ENCODE results near the gene ALLC. TPM values are rescaled to one million over a fixed set of nuclear protein-coding genes. Genes with fewer than 3 reads are reported as not detected.

ALLC gene
- total RNA-seq, 2 donors from 2014 or later, result 5.2 TPM; not detected in 1

DNA sequence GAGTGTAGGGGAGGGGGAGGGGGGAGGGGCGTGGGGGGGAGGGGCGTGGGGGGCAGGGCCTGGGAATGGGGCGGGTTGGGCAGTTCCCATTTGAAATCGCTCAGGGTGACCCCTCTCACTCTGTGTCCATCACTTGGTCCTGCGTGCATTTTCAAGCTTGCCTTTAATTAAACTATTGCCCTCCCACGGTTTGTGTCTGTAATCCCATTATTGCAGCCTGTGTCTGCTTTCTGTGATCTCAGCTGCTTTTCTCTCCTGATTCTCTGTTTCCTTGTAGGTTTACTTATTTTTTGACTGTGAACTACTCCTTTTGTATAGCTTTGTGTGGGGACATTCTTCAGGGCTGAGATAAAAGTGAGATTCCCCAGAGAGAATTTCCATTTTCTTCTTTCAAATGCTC is 46.7 kb downstream of the ALLC start:
- Histone ChIP-seq H3K4me1 (replicated peaks) (no peaks in the 10 kb centered on the region), H3K27me3 (replicated peaks; ENCODE audit: insufficient read depth) (peaks cover 11% of the 10 kb centered on the region), H3K4me3 (no peak overlapping the region), H3K36me3 (no peaks in the 10 kb centered on the region), H3K27ac (no peak overlapping the region), H3K9me3 (no peaks in the 10 kb centered on the region)
- no peak for DNase-seq (ENCODE audit: low spot score)
- TF ChIP-seq POLR2AphosphoS5 (IDR thresholded peaks at IDR 0.05) (no peak), POLR2A (IDR thresholded peaks at IDR 0.05) (no peak)
- TF ChIP-seq, protein P1, sequence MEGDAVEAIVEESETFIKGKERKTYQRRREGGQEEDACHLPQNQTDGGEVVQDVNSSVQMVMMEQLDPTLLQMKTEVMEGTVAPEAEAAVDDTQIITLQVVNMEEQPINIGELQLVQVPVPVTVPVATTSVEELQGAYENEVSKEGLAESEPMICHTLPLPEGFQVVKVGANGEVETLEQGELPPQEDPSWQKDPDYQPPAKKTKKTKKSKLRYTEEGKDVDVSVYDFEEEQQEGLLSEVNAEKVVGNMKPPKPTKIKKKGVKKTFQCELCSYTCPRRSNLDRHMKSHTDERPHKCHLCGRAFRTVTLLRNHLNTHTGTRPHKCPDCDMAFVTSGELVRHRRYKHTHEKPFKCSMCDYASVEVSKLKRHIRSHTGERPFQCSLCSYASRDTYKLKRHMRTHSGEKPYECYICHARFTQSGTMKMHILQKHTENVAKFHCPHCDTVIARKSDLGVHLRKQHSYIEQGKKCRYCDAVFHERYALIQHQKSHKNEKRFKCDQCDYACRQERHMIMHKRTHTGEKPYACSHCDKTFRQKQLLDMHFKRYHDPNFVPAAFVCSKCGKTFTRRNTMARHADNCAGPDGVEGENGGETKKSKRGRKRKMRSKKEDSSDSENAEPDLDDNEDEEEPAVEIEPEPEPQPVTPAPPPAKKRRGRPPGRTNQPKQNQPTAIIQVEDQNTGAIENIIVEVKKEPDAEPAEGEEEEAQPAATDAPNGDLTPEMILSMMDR (IDR thresholded peaks at IDR 0.05), result no peak
- intact Hi-C loops (cut with DNase I), result no loop called here
- 27% methylated on average over 6 of the region's 6 CpGs for WGBS

DNA sequence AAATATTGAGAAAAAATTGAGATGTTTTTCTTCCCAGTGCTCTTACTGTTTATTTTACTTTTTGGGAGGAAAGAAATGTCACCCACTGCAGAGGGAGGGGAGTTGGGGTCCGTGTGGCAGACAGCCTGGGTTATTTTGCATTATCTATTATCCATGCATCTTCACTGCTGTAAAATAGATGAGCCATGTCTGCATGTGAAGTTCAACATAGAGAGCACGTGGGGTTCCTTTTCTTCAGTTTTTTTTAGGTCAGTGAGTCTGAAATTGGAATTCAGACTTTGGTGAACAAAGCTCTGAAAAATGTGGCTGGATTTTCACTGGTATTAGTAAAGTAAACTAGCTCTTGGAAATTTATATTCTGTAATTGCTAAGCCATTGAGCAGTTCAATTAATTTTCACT is 47.8 kb downstream of the ALLC start:
- no peaks in the 10 kb centered on the region for H3K9me3 ChIP-seq
- H3K27ac ChIP-seq, result no peak overlapping the region
- H3K27me3 ChIP-seq (replicated peaks; ENCODE audit: insufficient read depth), result peaks cover 11% of the 10 kb centered on the region
- 34% methylated on average over 2 of the region's 2 CpGs for whole genome bisulfite sequencing
- no peaks in the 10 kb centered on the region for H3K36me3 ChIP-seq
- TF ChIP-seq POLR2AphosphoS5 (IDR thresholded peaks at IDR 0.05), result no peak
- TF ChIP-seq POLR2A (IDR thresholded peaks at IDR 0.05), result no peak
- TF ChIP-seq, protein P1 (IDR thresholded peaks at IDR 0.05), result no peak
- no peak overlapping the region for H3K4me3 ChIP-seq
- intact Hi-C loops (cut with DNase I), result no loop called here
- no peaks in the 10 kb centered on the region for H3K4me1 ChIP-seq (replicated peaks)
- no peak for DNase-seq (ENCODE audit: low spot score)

DNA sequence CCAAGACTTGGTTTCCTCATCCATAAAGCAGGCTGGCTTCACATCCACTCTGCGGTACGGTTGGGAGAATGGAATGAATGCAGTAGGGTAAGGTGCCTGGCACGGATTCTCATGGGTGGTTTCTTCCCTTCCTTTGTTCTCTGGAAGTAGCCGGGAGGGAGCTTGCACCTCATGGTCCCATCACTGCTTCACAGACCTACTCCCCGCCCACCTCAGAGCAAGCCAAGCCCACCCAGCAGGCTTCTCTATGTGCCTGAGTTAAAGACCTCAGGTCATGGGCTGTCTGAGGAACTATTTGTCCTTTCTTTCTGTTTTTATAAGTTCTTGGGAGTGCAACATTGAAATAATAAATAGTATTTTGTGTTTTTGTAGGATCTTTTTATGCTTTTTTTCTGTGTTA is 48.9 kb downstream of the ALLC start:
- Histone ChIP-seq H3K4me1 (replicated peaks) (no peaks in the 10 kb centered on the region), H3K27me3 (replicated peaks; ENCODE audit: insufficient read depth) (peaks cover 11% of the 10 kb centered on the region), H3K36me3 (no peaks in the 10 kb centered on the region), H3K9me3 (no peaks in the 10 kb centered on the region), H3K27ac (no peak overlapping the region), H3K4me3 (no peak overlapping the region)
- 46% methylated on average over 5 of the region's 5 CpGs for WGBS
- no peak for DNase-seq (ENCODE audit: low spot score)
- TF ChIP-seq, protein P1 (IDR thresholded peaks at IDR 0.05), result no peak
- TF ChIP-seq POLR2AphosphoS5 (IDR thresholded peaks at IDR 0.05), result no peak
- no peak for TF ChIP-seq POLR2A (IDR thresholded peaks at IDR 0.05)
- intact Hi-C loops (cut with DNase I), result no loop called here

DNA sequence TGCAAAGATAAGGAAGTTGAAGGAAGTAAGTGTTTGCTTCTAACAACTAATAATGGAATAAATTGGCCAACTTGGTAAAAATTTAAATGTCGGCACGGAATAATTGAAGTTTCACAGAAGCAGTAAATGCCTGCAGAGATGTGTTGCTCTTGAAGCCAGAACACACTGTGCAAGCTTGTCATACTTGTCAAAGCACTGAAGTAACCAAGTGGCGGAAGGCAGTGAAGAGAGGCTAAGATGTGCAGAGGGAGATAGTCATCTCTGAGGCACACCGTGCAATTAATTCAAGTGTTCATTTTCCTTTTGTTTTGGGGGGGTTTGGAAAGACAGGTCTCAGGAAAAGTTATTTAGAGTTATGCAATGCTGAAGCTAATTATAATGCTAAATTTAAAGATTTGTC is 50.6 kb downstream of the ALLC start:
- TF ChIP-seq, protein P1 (IDR thresholded peaks at IDR 0.05), result no peak
- TF ChIP-seq POLR2AphosphoS5 (IDR thresholded peaks at IDR 0.05) (no peak), POLR2A (IDR thresholded peaks at IDR 0.05) (no peak)

DNA sequence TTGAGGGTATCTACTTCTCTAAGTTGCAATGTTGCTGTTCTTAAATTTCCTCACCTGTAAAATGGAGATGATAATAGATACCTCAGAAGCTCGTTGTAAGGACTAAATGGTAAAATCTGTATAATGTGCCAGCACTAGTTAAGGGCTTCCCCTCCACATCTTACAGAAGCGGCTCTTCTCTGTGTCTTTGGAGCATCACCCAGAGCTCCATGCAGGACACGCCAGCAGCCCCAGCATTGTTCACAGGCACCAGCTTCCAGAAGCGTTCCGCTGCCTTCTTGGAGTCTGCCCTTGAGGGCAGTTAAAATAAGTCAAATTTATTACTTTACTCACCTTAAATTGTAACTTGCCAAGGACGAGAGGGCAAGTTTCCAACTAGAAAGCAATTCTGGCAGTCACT is 51.2 kb downstream of the ALLC start:
- H3K27ac ChIP-seq, result no peak overlapping the region

More for the DNA sequence above, 50.6 kb downstream of the ALLC start:
- no peaks in the 10 kb centered on the region for H3K9me3 ChIP-seq
- peaks cover 6% of the 10 kb centered on the region for H3K27me3 ChIP-seq (replicated peaks; ENCODE audit: insufficient read depth)
- intact Hi-C loops (cut with DNase I), result no loop called here
- no peaks in the 10 kb centered on the region for H3K4me1 ChIP-seq (replicated peaks)
- WGBS, result 23% methylated on average over 4 of the region's 4 CpGs
- DNase-seq (ENCODE audit: low spot score), result no peak
- H3K4me3 ChIP-seq, result no peak overlapping the region
- H3K27ac ChIP-seq, result no peak overlapping the region
- H3K36me3 ChIP-seq, result no peaks in the 10 kb centered on the region

More for the DNA sequence above, 51.2 kb downstream of the ALLC start:
- no peak for DNase-seq (ENCODE audit: low spot score)
- Histone ChIP-seq H3K36me3 (no peaks in the 10 kb centered on the region), H3K4me3 (no peak overlapping the region), H3K9me3 (no peaks in the 10 kb centered on the region), H3K27me3 (replicated peaks; ENCODE audit: insufficient read depth) (no peaks in the 10 kb centered on the region), H3K4me1 (replicated peaks) (no peaks in the 10 kb centered on the region)
- intact Hi-C loops (cut with DNase I), result no loop called here
- WGBS, result 39% methylated on average over 6 of the region's 6 CpGs
- TF ChIP-seq POLR2A (IDR thresholded peaks at IDR 0.05) (no peak), POLR2AphosphoS5 (IDR thresholded peaks at IDR 0.05) (no peak)
- TF ChIP-seq, protein P1 (IDR thresholded peaks at IDR 0.05), result no peak

All from prostate gland (tissue), 2 donors.